GM04503 (cell line): ENCODE results near the gene DRGX.

Source experiments
- DNase-seq: peaks from one replicate; pipeline ENCODE4 v3.0.0-alpha.2; 2012; ENCODE audit warnings: low read depth

DRGX gene

GRCh38 chr10:49318755-49319154 lies 77.1 kb downstream of the DRGX start:
- DNase-seq: no peak

- DNase-seq: no peak
Measured at GRCh38 chr10:49318028-49318427, 77.9 kb downstream of the DRGX start.

GRCh38 chr10:49314806-49315205 lies 81.1 kb downstream of the DRGX start:
- DNase-seq: no peak
